Gastrocnemius medialis (tissue), 4 donors: ENCODE results near the gene SEMA6B. TPM values are rescaled to one million over a fixed set of nuclear protein-coding genes. Genes with fewer than 3 reads are reported as not detected.

Experiments used
- ATAC-seq, 2 donors: fragments of 150-250 bp; one replicate each; pipeline ENCODE4 v1.9.1; 2016
- DNase-seq, 2 donors: peaks; one replicate each; pipeline ENCODE4 v3.0.0-alpha.2; 2019
- H3K27ac ChIP-seq, 4 donors: fragments of 200-600 bp; sonication (generic); 1 replicate in 1 of 4; 2 replicates in 3 of 4; pipeline ENCODE4 v1.5.1; 2016 to 2018; ENCODE audit warnings: mild to moderate bottlenecking in 2 of 4, moderate library complexity in 1 of 4
- H3K27me3 ChIP-seq, 3 donors: fragments of 200-600 bp; sonication (generic) in 2 of 3; 1 replicate in 1 of 3; 2 replicates in 2 of 3; pipeline versions ENCODE4 v1.5.1 to v1.6.0; 2016 to 2019; ENCODE audit warnings: mild to moderate bottlenecking in 1 of 3, moderate library complexity in 1 of 3
- H3K36me3 ChIP-seq, 2 donors: fragments of 200-600 bp; sonication (generic) in 1 of 2; one replicate each; pipeline ENCODE4 v1.5.1; 2017 to 2018
- H3K4me1 ChIP-seq, 2 donors: fragments of 200-600 bp; sonication (generic) in 1 of 2; one replicate each; pipeline ENCODE4 v1.5.1; 2016 to 2017; ENCODE audit warnings: mild to moderate bottlenecking in 2 of 2
- H3K4me3 ChIP-seq, 4 donors: fragments of 200-600 bp; sonication (generic) in 3 of 4; 1 replicate in 1 of 4; 2 replicates in 3 of 4; pipeline ENCODE4 v1.5.1; 2016 to 2019; ENCODE audit warnings: mild to moderate bottlenecking in 2 of 4
- H3K9me3 ChIP-seq, 3 donors: fragments of 200-600 bp; sonication (generic) in 2 of 3; 1 replicate in 1 of 3; 2 replicates in 2 of 3; pipeline ENCODE4 v1.5.1; 2016 to 2019
- CTCF ChIP-seq, 5 experiments: fragments of 450-650 bp in 3 of 5; fragments of 200-600 bp in 2 of 5; sonication (generic) in 2 of 5; IDR thresholded peaks in 4 of 5; conservative IDR thresholded peaks in 1 of 5; 1 replicate in 4 of 5; 2 replicates in 1 of 5; pipeline ENCODE4 v1.5.1; 2016 to 2019; ENCODE audit warnings: antibody characterized with exemption in 5 of 5, mild to moderate bottlenecking in 3 of 5, moderate library complexity in 3 of 5
- POLR2A ChIP-seq, 2 donors: fragments of 450-650 bp; IDR thresholded peaks; one replicate each; pipeline ENCODE4 v1.6.1; 2017; ENCODE audit warnings: antibody characterized with exemption in 2 of 2, mild to moderate bottlenecking in 2 of 2, moderate library complexity in 2 of 2
- in situ Hi-C, 4 donors: fragments of 200-750 bp; cut with MboI; loops; one replicate each; pipeline versions ENCODE4 v1.15.0 to v1.8.0; 2017; ENCODE audit warnings: low sequenced_read_pairs in 4 of 4
- intact Hi-C: fragments of 100-400 bp; cut with DNase I; formaldehyde crosslinking; loops from one replicate; pipeline ENCODE4 v1.15.1; 2023; ENCODE audit warnings: low total_unique reads
- total RNA-seq, 4 donors: library from RNA; depleted of rRNA; stranded (reverse); fragments of >200 nt; gene quantifications; one replicate each; pipeline versions ENCODE4 v1.1.0 to v1.2.3, GENCODE V29; 2016

SEMA6B gene
- total RNA-seq, 4 donors from 2014 or later: 1.4 to 3.3 (median 2.6) TPM

GRCh38 chr19:4557971-4558941 is 1.2 kb downstream of the SEMA6B start:
- no peak for TF ChIP-seq POLR2A (IDR thresholded peaks at IDR 0.05)
- TF ChIP-seq CTCF (IDR thresholded peaks at IDR 0.05 in 4 of 5, conservative IDR thresholded peaks at IDR 0.05 in 1 of 5): peak; percentile 92 to 100 (median 97)
- no peak for ATAC-seq
- intact Hi-C loops (loop anchor here (1.0 to 10.0 kb wide), 3 partner anchors 21 to 217 kb away; no protein-coding TSS in a partner anchor), in situ Hi-C loops (no loop called here)
- Histone ChIP-seq H3K27ac (peak overlapping the region; percentile 33 to 81 (median 70)), H3K36me3 (no peaks in the 10 kb centered on the region), H3K4me1 (no peaks in the 10 kb centered on the region), H3K4me3 (peak overlapping the region in 3 of 4 donors; percentile 36 to 54 (median 49)), H3K9me3 (no peaks in the 10 kb centered on the region), H3K27me3 (no peaks in the 10 kb centered on the region)
- DNase-seq: no peak

- peak overlapping the region in 1 of 4 donors; percentile 54 for H3K4me3 ChIP-seq
- intact Hi-C loops: loop anchor here (10.0 kb wide), 1 partner anchor 217 kb away; no protein-coding TSS in a partner anchor
- H3K9me3 ChIP-seq: no peaks in the 10 kb centered on the region
- in situ Hi-C loops: no loop called here
- no peaks in the 10 kb centered on the region for H3K4me1 ChIP-seq
- ATAC-seq: no peak
- no peaks in the 10 kb centered on the region for H3K36me3 ChIP-seq
- H3K27ac ChIP-seq: peak overlapping the region in 1 of 4 donors; percentile 70
- no peaks in the 10 kb centered on the region for H3K27me3 ChIP-seq
- TF ChIP-seq CTCF (IDR thresholded peaks at IDR 0.05 in 4 of 5, conservative IDR thresholded peaks at IDR 0.05 in 1 of 5): no peak
- no peak for TF ChIP-seq POLR2A (IDR thresholded peaks at IDR 0.05)
- DNase-seq: no peak
Observed at GRCh38 chr19:4557144-4557970, 2.1 kb downstream of the SEMA6B start.

- intact Hi-C loops: loop anchor here (10.0 kb wide), 1 partner anchor 218 kb away; no protein-coding TSS in a partner anchor
- DNase-seq (no peak), ATAC-seq (no peak)
- Histone ChIP-seq H3K4me3 (no peak overlapping the region), H3K36me3 (no peaks in the 10 kb centered on the region), H3K9me3 (no peaks in the 10 kb centered on the region), H3K4me1 (no peaks in the 10 kb centered on the region), H3K27ac (no peak overlapping the region), H3K27me3 (no peaks in the 10 kb centered on the region)
- in situ Hi-C loops: no loop called here
- TF ChIP-seq POLR2A (IDR thresholded peaks at IDR 0.05): no peak
- TF ChIP-seq CTCF (IDR thresholded peaks at IDR 0.05 in 4 of 5, conservative IDR thresholded peaks at IDR 0.05 in 1 of 5): no peak
Observed at GRCh38 chr19:4556597-4557127, 2.8 kb downstream of the SEMA6B start.

- H3K9me3 ChIP-seq: no peaks in the 10 kb centered on the region
Observed at GRCh38 chr19:4555657-4556561, 3.6 kb downstream of the SEMA6B start.

More at GRCh38 chr19:4555657-4556561, 3.6 kb downstream of the SEMA6B start:
- no peak for TF ChIP-seq POLR2A (IDR thresholded peaks at IDR 0.05)
- no peak for TF ChIP-seq CTCF (IDR thresholded peaks at IDR 0.05 in 4 of 5, conservative IDR thresholded peaks at IDR 0.05 in 1 of 5)
- ATAC-seq (no peak), DNase-seq (no peak)
- Histone ChIP-seq H3K4me1 (no peaks in the 10 kb centered on the region), H3K4me3 (no peak overlapping the region), H3K27ac (no peak overlapping the region), H3K36me3 (no peaks in the 10 kb centered on the region), H3K27me3 (no peaks in the 10 kb centered on the region)
- intact Hi-C loops: loop anchor here (10.0 kb wide), 1 partner anchor 219 kb away; no protein-coding TSS in a partner anchor
- in situ Hi-C loops: no loop called here
